NB4 (cell line): ENCODE measurements around the gene ERBB4.

Experiments used
- DNase-seq: peaks from one replicate; pipeline ENCODE4 v3.0.0; 2010; ENCODE audit warnings: low read depth
- H3K4me3 ChIP-seq: one replicate; pipeline ENCODE4 v1.5.1; 2011; ENCODE audit warnings: mild to moderate bottlenecking, low read depth, low read length, moderate library complexity
- MAX ChIP-seq: IDR thresholded peaks from 2 replicates; pipeline ENCODE4 v1.6.1; 2011; ENCODE audit warnings: low read depth, low read length
- MYC ChIP-seq: IDR thresholded peaks from 2 replicates; pipeline ENCODE4 v1.6.1; 2011; ENCODE audit warnings: low read depth, low read length
- POLR2A ChIP-seq: IDR thresholded peaks from 2 replicates; pipeline ENCODE4 v1.6.1; 2011; ENCODE audit warnings: mild to moderate bottlenecking; ENCODE audit not compliant: insufficient read length; ENCODE audit errors: extremely low read depth
- TF ChIP-seq, protein P1 (sequence below): IDR thresholded peaks from one replicate; pipeline ENCODE4 v1.5.1; 2012; ENCODE audit warnings: low read depth, low read length

ERBB4 gene

DNA sequence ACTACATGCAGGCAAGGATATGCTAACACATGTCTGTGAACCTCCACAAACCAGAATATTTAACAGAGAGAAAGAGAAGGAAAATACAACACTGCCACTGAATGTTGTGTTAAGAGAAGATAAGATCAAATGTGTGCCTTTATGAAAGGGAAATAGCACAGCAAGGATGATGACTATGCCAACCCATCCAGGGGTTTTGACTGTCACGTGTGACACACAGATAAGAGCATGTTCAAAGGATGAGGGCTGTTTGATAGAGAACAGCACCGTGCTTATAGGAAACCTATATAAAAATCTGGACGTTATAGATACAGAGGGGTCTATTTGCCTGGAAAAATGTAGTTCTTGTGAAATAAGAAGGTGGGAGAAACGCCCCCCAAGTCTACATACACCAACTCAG is 1070.4 kb downstream of the ERBB4 start:
- DNase-seq = no peak
- TF ChIP-seq MYC = no peak
- no peak overlapping the region for H3K4me3 ChIP-seq

DNA sequence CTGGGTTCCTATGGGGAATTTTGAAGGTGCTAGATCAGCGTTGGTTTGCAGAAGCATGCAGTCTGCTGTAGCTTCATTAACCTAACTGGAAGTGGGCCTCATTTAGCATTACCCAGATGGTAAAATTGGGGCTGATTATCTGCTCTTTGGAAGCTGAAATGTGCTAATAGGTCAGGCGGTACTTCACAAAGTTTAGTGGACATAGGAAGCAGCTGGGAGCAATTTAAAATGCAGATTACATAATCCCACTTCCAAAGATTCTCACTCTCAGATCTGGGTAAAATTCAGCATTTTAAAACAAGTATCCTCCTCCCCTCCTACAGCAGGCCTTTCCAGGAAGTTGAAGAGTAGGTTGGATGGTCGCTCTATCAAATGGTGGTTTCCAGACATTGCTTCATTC is 1075.2 kb downstream of the ERBB4 start:
- DNase-seq = no peak
- no peak for TF ChIP-seq MYC
- no peak for TF ChIP-seq POLR2A
- TF ChIP-seq, protein P1, sequence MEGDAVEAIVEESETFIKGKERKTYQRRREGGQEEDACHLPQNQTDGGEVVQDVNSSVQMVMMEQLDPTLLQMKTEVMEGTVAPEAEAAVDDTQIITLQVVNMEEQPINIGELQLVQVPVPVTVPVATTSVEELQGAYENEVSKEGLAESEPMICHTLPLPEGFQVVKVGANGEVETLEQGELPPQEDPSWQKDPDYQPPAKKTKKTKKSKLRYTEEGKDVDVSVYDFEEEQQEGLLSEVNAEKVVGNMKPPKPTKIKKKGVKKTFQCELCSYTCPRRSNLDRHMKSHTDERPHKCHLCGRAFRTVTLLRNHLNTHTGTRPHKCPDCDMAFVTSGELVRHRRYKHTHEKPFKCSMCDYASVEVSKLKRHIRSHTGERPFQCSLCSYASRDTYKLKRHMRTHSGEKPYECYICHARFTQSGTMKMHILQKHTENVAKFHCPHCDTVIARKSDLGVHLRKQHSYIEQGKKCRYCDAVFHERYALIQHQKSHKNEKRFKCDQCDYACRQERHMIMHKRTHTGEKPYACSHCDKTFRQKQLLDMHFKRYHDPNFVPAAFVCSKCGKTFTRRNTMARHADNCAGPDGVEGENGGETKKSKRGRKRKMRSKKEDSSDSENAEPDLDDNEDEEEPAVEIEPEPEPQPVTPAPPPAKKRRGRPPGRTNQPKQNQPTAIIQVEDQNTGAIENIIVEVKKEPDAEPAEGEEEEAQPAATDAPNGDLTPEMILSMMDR = no peak
- TF ChIP-seq MAX = no peak
- no peak overlapping the region for H3K4me3 ChIP-seq

DNA sequence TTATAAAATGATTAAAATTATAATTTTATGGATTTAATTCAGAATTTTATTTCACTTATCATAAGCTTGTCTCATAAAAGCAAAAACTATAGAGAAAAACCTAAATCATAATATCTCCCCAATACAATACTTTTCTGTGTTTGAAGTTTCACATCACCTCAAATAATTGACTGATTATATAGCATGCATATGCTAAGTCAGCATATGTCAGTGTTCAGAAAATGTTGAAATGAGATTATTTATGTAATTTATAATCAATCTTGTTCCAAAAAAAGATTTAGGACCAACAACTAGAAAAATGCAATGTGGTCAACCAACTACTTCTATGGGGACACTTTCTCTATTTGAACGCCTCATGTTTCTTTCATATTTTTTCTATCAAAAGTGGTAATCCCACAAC is 1079.6 kb downstream of the ERBB4 start:
- no peak for DNase-seq
- no peak overlapping the region for H3K4me3 ChIP-seq
- TF ChIP-seq, protein P1 = no peak
- TF ChIP-seq MAX = no peak
- TF ChIP-seq POLR2A = no peak
- TF ChIP-seq MYC = no peak

DNA sequence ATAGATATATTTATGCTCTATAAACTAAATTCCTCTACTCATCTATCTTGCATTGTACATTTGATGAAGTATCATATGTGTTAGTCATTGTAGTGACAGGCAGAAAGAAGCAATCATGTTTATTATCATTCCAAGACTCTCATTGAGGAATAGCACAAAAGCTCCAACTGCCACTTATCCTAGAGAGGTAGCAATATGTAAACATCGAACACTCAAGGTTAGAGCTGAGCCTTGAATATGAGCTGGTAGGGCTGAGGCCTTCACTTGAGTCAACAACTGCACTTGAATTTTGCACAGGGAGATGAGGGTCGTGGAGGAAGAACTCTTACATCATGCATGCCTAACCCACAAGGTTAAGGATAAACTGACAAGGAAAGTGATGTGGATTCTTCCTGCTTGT is 1081.3 kb downstream of the ERBB4 start:
- no peak for DNase-seq
- TF ChIP-seq MAX (no peak), POLR2A (no peak), MYC (no peak)
- TF ChIP-seq, protein P1 = no peak
- no peak overlapping the region for H3K4me3 ChIP-seq

GRCh38 chr2:211455216-211455841 is 1083.3 kb downstream of the ERBB4 start:
- H3K4me3 ChIP-seq = no peak overlapping the region

DNA sequence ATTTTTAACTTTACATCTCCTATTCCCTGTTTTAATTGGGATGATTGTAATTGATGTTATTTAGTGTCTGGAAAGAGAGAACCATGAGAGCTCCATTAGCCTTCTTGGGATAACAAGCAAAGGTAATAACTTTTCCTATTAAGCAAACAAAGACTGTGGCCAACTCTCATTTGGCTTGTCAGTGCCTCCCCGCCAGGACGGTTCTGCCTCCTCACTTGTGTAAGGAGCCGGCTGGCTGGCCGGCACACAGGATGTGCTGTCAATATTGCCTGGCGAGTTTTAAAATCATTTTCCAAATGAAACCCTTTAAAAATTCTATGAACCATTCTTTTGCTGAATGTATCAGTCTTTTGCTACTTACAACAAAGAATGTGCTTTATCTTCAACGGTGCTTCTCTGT is 1083.9 kb downstream of the ERBB4 start:
- TF ChIP-seq POLR2A (no peak), MYC (no peak), MAX (no peak)
- TF ChIP-seq, protein P1 = no peak
- H3K4me3 ChIP-seq = no peak overlapping the region
- DNase-seq = no peak

More at GRCh38 chr2:211455216-211455841, 1083.3 kb downstream of the ERBB4 start:
- no peak for TF ChIP-seq MYC
- TF ChIP-seq, protein P1 = peak; percentile 95
- DNase-seq = peak; percentile 54
